K562 (cell line): ENCODE data around the gene HBM. TPM values are rescaled to one million over a fixed set of nuclear protein-coding genes. Genes with fewer than 3 reads are reported as not detected.

Experiments used
- C11orf30 ChIP-seq: fragments of 450-650 bp; IDR thresholded peaks from 2 replicates; pipeline ENCODE4 v1.6.1; 2016; ENCODE audit warnings: low read depth, mild to moderate bottlenecking
- DPF2 ChIP-seq: fragments of 450-650 bp; IDR thresholded peaks from 2 replicates; pipeline ENCODE4 v1.6.1; 2016
- GABPB1 ChIP-seq: sonication (generic); formaldehyde crosslinking; IDR thresholded peaks from 2 replicates; pipeline ENCODE4 v1.8.0; 2022; ENCODE audit warnings: mild to moderate bottlenecking, missing genetic modification reagents
- NFIX ChIP-seq: fragments of 250-450 bp; sonication (Bioruptor Pico); IDR thresholded peaks from 2 replicates; pipeline ENCODE4 v1.4.0; 2020; ENCODE audit warnings: low read depth, mild to moderate bottlenecking, moderate library complexity
- NR2F6 ChIP-seq: fragments of 450-650 bp; formaldehyde crosslinking; IDR thresholded peaks from 2 replicates; pipeline ENCODE4 v1.4.0; 2020; ENCODE audit warnings: mild to moderate bottlenecking
- NR3C1 ChIP-seq: sonication (generic); formaldehyde crosslinking; IDR thresholded peaks from 2 replicates; pipeline ENCODE4 v1.8.1; 2022; ENCODE audit warnings: missing genetic modification reagents
- TAF15 ChIP-seq: fragments of 200-400 bp; formaldehyde crosslinking; IDR thresholded peaks from 2 replicates; pipeline ENCODE4 v1.6.1; 2017; ENCODE audit warnings: mild to moderate bottlenecking, low read depth, low read length, moderate library complexity
- ZBTB43 ChIP-seq: sonication (generic); formaldehyde crosslinking; IDR thresholded peaks from 2 replicates; pipeline ENCODE4 v1.8.0; 2023; ENCODE audit warnings: mild to moderate bottlenecking, missing genetic modification reagents
- polyA plus RNA-seq, 8 experiments: library from polyadenylated mRNA; depleted of rRNA in 4 of 8; stranded (reverse) in 5 of 8; unstranded in 3 of 8; fragments of >200 nt; fragmentation: Nextera tagmentation in 2 of 8; fragmentation: Illumina TruSeq in 1 of 8; extraction: Ambion mirVana in 2 of 8; extraction: Trizol in 1 of 8; gene quantifications; 2 replicates each; pipeline versions ENCODE4 v1.2.1 to v1.2.3, GENCODE V29; 2011 to 2014; ENCODE audit warnings: inconsistent platforms in 1 of 8, missing spikeins in 1 of 8
- total RNA-seq, 7 experiments: library from RNA; depleted of rRNA in 6 of 7; stranded (reverse); fragments of >200 nt in 6 of 7; fragmentation: Illumina TruSeq in 2 of 7; extraction: Trizol in 2 of 7; gene quantifications; 2 replicates each; pipeline versions ENCODE4 v1.2.1 to v1.2.3, GENCODE V29; 2011 to 2021; ENCODE audit warnings: low replicate concordance in 1 of 7
- TF ChIP-seq, protein P1 (sequence below): sonication (generic); formaldehyde crosslinking; IDR thresholded peaks from 2 replicates; pipeline ENCODE4 v1.4.0; 2020; ENCODE audit warnings: mild to moderate bottlenecking, missing genetic modification reagents
- TF ChIP-seq, protein P2 (sequence below): fragments of 200-800 bp; sonication (Bioruptor generic); IDR thresholded peaks from 2 replicates; pipeline ENCODE4 v1.6.1; 2017; ENCODE audit warnings: missing genetic modification characterization, missing compliant biosample characterization
- TF ChIP-seq, protein P3 (sequence below), 2 experiments: fragments of 450-650 bp; formaldehyde crosslinking in 1 of 2; IDR thresholded peaks; 2 replicates each; pipeline versions ENCODE4 v1.4.0 to v1.6.1; 2014 to 2020; ENCODE audit warnings: mild to moderate bottlenecking in 2 of 2, borderline replicate concordance in 1 of 2, low read depth in 1 of 2
- TF ChIP-seq, protein P4 (sequence below): fragments of 250-450 bp; sonication (Bioruptor Pico); IDR thresholded peaks from 2 replicates; pipeline ENCODE4 v1.9.0; 2021; ENCODE audit warnings: mild to moderate bottlenecking

The HBM gene
- total and polyA plus RNA-seq, 9 of the 15 experiments (the other 6 are each of a cell fraction or from before 2014, with no cell fraction given): not detected

- TF ChIP-seq, protein P1, sequence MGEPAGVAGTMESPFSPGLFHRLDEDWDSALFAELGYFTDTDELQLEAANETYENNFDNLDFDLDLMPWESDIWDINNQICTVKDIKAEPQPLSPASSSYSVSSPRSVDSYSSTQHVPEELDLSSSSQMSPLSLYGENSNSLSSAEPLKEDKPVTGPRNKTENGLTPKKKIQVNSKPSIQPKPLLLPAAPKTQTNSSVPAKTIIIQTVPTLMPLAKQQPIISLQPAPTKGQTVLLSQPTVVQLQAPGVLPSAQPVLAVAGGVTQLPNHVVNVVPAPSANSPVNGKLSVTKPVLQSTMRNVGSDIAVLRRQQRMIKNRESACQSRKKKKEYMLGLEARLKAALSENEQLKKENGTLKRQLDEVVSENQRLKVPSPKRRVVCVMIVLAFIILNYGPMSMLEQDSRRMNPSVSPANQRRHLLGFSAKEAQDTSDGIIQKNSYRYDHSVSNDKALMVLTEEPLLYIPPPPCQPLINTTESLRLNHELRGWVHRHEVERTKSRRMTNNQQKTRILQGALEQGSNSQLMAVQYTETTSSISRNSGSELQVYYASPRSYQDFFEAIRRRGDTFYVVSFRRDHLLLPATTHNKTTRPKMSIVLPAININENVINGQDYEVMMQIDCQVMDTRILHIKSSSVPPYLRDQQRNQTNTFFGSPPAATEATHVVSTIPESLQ (CRISPR knock-in tag): peak; percentile 99
- TF ChIP-seq DPF2 (peak; percentile 6; the same call in 1 of the 2 replicates), TAF15 (peak; percentile 65; the same call in 1 of the 2 replicates), GABPB1 (CRISPR knock-in tag) (peak; percentile 91), ZBTB43 (peak; percentile 97), C11orf30 (no peak), NFIX (CRISPR knock-in tag) (no peak), NR3C1 (peak; percentile 99), NR2F6 (CRISPR knock-in tag) (no peak)
- TF ChIP-seq, protein P2, sequence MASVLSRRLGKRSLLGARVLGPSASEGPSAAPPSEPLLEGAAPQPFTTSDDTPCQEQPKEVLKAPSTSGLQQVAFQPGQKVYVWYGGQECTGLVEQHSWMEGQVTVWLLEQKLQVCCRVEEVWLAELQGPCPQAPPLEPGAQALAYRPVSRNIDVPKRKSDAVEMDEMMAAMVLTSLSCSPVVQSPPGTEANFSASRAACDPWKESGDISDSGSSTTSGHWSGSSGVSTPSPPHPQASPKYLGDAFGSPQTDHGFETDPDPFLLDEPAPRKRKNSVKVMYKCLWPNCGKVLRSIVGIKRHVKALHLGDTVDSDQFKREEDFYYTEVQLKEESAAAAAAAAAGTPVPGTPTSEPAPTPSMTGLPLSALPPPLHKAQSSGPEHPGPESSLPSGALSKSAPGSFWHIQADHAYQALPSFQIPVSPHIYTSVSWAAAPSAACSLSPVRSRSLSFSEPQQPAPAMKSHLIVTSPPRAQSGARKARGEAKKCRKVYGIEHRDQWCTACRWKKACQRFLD (CRISPR knock-in tag): peak; percentile 92
- TF ChIP-seq, protein P3, sequence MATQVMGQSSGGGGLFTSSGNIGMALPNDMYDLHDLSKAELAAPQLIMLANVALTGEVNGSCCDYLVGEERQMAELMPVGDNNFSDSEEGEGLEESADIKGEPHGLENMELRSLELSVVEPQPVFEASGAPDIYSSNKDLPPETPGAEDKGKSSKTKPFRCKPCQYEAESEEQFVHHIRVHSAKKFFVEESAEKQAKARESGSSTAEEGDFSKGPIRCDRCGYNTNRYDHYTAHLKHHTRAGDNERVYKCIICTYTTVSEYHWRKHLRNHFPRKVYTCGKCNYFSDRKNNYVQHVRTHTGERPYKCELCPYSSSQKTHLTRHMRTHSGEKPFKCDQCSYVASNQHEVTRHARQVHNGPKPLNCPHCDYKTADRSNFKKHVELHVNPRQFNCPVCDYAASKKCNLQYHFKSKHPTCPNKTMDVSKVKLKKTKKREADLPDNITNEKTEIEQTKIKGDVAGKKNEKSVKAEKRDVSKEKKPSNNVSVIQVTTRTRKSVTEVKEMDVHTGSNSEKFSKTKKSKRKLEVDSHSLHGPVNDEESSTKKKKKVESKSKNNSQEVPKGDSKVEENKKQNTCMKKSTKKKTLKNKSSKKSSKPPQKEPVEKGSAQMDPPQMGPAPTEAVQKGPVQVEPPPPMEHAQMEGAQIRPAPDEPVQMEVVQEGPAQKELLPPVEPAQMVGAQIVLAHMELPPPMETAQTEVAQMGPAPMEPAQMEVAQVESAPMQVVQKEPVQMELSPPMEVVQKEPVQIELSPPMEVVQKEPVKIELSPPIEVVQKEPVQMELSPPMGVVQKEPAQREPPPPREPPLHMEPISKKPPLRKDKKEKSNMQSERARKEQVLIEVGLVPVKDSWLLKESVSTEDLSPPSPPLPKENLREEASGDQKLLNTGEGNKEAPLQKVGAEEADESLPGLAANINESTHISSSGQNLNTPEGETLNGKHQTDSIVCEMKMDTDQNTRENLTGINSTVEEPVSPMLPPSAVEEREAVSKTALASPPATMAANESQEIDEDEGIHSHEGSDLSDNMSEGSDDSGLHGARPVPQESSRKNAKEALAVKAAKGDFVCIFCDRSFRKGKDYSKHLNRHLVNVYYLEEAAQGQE (IDR thresholded peaks at IDR 0.05; ENCODE audit: borderline replicate concordance): no peak; the same call in 1 of the 2 replicates
- TF ChIP-seq, protein P3 (CRISPR knock-in tag; IDR thresholded peaks at IDR 0.05; ENCODE audit: low read depth): peak; percentile 66; the same call in 1 of the 2 replicates
- TF ChIP-seq, protein P4, sequence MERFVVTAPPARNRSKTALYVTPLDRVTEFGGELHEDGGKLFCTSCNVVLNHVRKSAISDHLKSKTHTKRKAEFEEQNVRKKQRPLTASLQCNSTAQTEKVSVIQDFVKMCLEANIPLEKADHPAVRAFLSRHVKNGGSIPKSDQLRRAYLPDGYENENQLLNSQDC (CRISPR knock-in tag): no peak
Observed at GRCh38 chr16:180681-181564, 15.1 kb downstream of the HBM start (continued).
